K562 (cell line): ENCODE results near the gene MYH6. TPM values are rescaled to one million over a fixed set of nuclear protein-coding genes. Genes with fewer than 3 reads are reported as not detected.

Experiments used
- CBX1 ChIP-seq: sonication (generic); IDR thresholded peaks from 2 replicates; pipeline ENCODE4 v1.6.1; 2016; ENCODE audit warnings: antibody characterized with exemption, low read depth, mild to moderate bottlenecking
- ELK1 ChIP-seq: sonication (generic); formaldehyde crosslinking; IDR thresholded peaks from 2 replicates; pipeline ENCODE4 v1.8.1; 2022; ENCODE audit warnings: missing genetic modification reagents
- ETV1 ChIP-seq: fragments of 450-650 bp; conservative IDR thresholded peaks from 2 replicates; pipeline ENCODE4 v1.6.1; 2016; ENCODE audit warnings: missing genetic modification characterization, control low read depth, low read depth, missing compliant biosample characterization
- ETV5 ChIP-seq: sonication (generic); formaldehyde crosslinking; IDR thresholded peaks from 2 replicates; pipeline ENCODE4 v1.4.0; 2020; ENCODE audit warnings: low read depth, mild to moderate bottlenecking, missing genetic modification reagents
- FOXJ2 ChIP-seq: fragments of 200-800 bp; sonication (Bioruptor generic); IDR thresholded peaks from 2 replicates; pipeline ENCODE4 v1.6.1; 2016; ENCODE audit warnings: missing genetic modification characterization, missing compliant biosample characterization
- KDM1A ChIP-seq, 2 experiments: fragments of 450-650 bp; IDR thresholded peaks; 2 replicates each; pipeline ENCODE4 v1.6.1; 2016; ENCODE audit warnings: mild to moderate bottlenecking in 2 of 2
- MECOM ChIP-seq: fragments of 250-450 bp; sonication (Bioruptor Pico); IDR thresholded peaks from 2 replicates; pipeline ENCODE4 v1.8.0; 2022; ENCODE audit warnings: inconsistent platforms
- TBP ChIP-seq: optimal IDR thresholded peaks from 2 replicates; pipeline ENCODE3; 2011; ENCODE audit warnings: low read depth, low read length, improper control_type of control experiment
- WHSC1 ChIP-seq: IDR thresholded peaks from one replicate; pipeline ENCODE4 v1.6.1; 2012; ENCODE audit warnings: low read length, control low read depth, inconsistent platforms
- ZBTB8A ChIP-seq: fragments of 450-650 bp; IDR thresholded peaks from 2 replicates; pipeline ENCODE4 v1.6.1; 2018; ENCODE audit warnings: mild to moderate bottlenecking, moderate library complexity; ENCODE audit not compliant: partially characterized antibody
- ZC3H8 ChIP-seq: fragments of 450-650 bp; IDR thresholded peaks from 2 replicates; pipeline ENCODE4 v1.6.1; 2017
- ZNF143 ChIP-seq: sonication (generic); formaldehyde crosslinking; IDR thresholded peaks from 2 replicates; pipeline ENCODE4 v1.9.0; 2022; ENCODE audit warnings: mild to moderate bottlenecking, missing genetic modification reagents
- polyA plus RNA-seq, 8 experiments: library from polyadenylated mRNA; depleted of rRNA in 4 of 8; stranded (reverse) in 5 of 8; unstranded in 3 of 8; fragments of >200 nt; fragmentation: Nextera tagmentation in 2 of 8; fragmentation: Illumina TruSeq in 1 of 8; extraction: Ambion mirVana in 2 of 8; extraction: Trizol in 1 of 8; gene quantifications; 2 replicates each; pipeline versions ENCODE4 v1.2.1 to v1.2.3, GENCODE V29; 2011 to 2014; ENCODE audit warnings: inconsistent platforms in 1 of 8, missing spikeins in 1 of 8
- total RNA-seq, 7 experiments: library from RNA; depleted of rRNA in 6 of 7; stranded (reverse); fragments of >200 nt in 6 of 7; fragmentation: Illumina TruSeq in 2 of 7; extraction: Trizol in 2 of 7; gene quantifications; 2 replicates each; pipeline versions ENCODE4 v1.2.1 to v1.2.3, GENCODE V29; 2011 to 2021; ENCODE audit warnings: low replicate concordance in 1 of 7
- TF ChIP-seq, protein P1 (sequence below): fragments of 200-800 bp; sonication (Bioruptor generic); IDR thresholded peaks from 2 replicates; pipeline ENCODE4 v1.6.1; 2017; ENCODE audit warnings: missing genetic modification characterization, missing compliant biosample characterization

The MYH6 gene
- total and polyA plus RNA-seq, 9 of the 15 experiments (the other 6 are each of a cell fraction or from before 2014, with no cell fraction given) = not detected

GRCh38 chr14:23441076-23441475 is 33.0 kb upstream of the MYH6 start (continued):
- TF ChIP-seq ELK1 (no peak), ETV5 (peak; percentile 60; the same call in 1 of the 2 replicates), ZC3H8 (no peak), CBX1 (no peak), MECOM (CRISPR knock-in tag) (no peak), ZNF143 (CRISPR knock-in tag) (no peak), FOXJ2 (tag) (no peak), WHSC1 (no peak), ZBTB8A (no peak), TBP (no peak), KDM1A (IDR thresholded peaks at IDR 0.05) (peak in 1 of 2 experiments; percentile 13; a peak in 1 of 4 replicates), ETV1 (tag) (0 out of 2 replicates have a peak, but pooled peaks have one; percentile 29)
- TF ChIP-seq, protein P1, sequence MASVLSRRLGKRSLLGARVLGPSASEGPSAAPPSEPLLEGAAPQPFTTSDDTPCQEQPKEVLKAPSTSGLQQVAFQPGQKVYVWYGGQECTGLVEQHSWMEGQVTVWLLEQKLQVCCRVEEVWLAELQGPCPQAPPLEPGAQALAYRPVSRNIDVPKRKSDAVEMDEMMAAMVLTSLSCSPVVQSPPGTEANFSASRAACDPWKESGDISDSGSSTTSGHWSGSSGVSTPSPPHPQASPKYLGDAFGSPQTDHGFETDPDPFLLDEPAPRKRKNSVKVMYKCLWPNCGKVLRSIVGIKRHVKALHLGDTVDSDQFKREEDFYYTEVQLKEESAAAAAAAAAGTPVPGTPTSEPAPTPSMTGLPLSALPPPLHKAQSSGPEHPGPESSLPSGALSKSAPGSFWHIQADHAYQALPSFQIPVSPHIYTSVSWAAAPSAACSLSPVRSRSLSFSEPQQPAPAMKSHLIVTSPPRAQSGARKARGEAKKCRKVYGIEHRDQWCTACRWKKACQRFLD (CRISPR knock-in tag) = 0 out of 2 replicates have a peak, but pooled peaks have one; percentile 59
